Stomach (tissue), 9 donors: ENCODE results near the gene CACNA2D3. TPM values are rescaled to one million over a fixed set of nuclear protein-coding genes. Genes with fewer than 3 reads are reported as not detected.

Source experiments
- DNase-seq, 2 donors: peaks; one replicate each; pipeline versions ENCODE4 v3.0.0 to v3.0.0-alpha.2; 2013 to 2019
- H3K27ac ChIP-seq, 5 donors: fragments of 200-600 bp in 4 of 5; sonication (generic) in 4 of 5; one replicate each; pipeline ENCODE4 v1.5.1; 2013 to 2019; ENCODE audit warnings: mild to moderate bottlenecking in 1 of 5, moderate library complexity in 1 of 5
- H3K27me3 ChIP-seq, 3 donors: fragments of 200-600 bp; sonication (generic); one replicate each; pipeline ENCODE4 v1.5.1; 2017 to 2019; ENCODE audit warnings: mixed run types in 1 of 3
- H3K36me3 ChIP-seq, 4 donors: fragments of 200-600 bp; sonication (generic); 1 replicate in 3 of 4; 2 replicates in 1 of 4; pipeline ENCODE4 v1.5.1; 2016 to 2019
- H3K4me1 ChIP-seq, 4 donors: fragments of 200-600 bp; sonication (generic); one replicate each; pipeline ENCODE4 v1.5.1; 2016 to 2019
- H3K4me3 ChIP-seq, 4 donors: fragments of 200-600 bp; sonication (generic) in 3 of 4; one replicate each; pipeline ENCODE4 v1.5.1; 2016 to 2019; ENCODE audit warnings: mild to moderate bottlenecking in 1 of 4
- H3K9me3 ChIP-seq, 4 donors: fragments of 200-600 bp; sonication (generic); one replicate each; pipeline ENCODE4 v1.5.1; 2016 to 2019
- EP300 ChIP-seq: sonication (generic); formaldehyde crosslinking; IDR thresholded peaks from one replicate; pipeline ENCODE4 v1.6.1; 2017; ENCODE audit warnings: antibody characterized with exemption
- POLR2A ChIP-seq, 4 donors: fragments of 450-650 bp; IDR thresholded peaks; one replicate each; pipeline ENCODE4 v1.6.1; 2016; ENCODE audit warnings: antibody characterized with exemption in 4 of 4, control low read depth in 2 of 4, mild to moderate bottlenecking in 1 of 4, moderate library complexity in 1 of 4
- POLR2AphosphoS5 ChIP-seq, 3 donors: sonication (generic); formaldehyde crosslinking; IDR thresholded peaks; one replicate each; pipeline ENCODE4 v1.6.1; 2016; ENCODE audit warnings: antibody characterized with exemption in 3 of 3
- WGBS, 5 donors: extraction: QIAGEN DNeasy Blood & Tissue Kit in 3 of 5; methylation state at CpG; one replicate each; pipeline versions ENCODE4 v1.1.5 to v1.1.7; 2013 to 2018; 5-methylcytosine and 5-hydroxymethylcytosine counted together
- intact Hi-C: fragments of 100-400 bp; cut with DNase I; formaldehyde crosslinking; loops from one replicate; pipeline ENCODE4 v1.15.1; 2023; ENCODE audit warnings: low total_unique reads
- polyA plus RNA-seq, 3 donors: library from polyadenylated mRNA; stranded (reverse); fragments of 200-250 nt; gene quantifications; one replicate each; pipeline ENCODE4 v1.2.3, GENCODE V29; 2013
- total RNA-seq, 5 donors: library from RNA; depleted of rRNA; stranded (reverse); fragments of >200 nt; gene quantifications; one replicate each; pipeline versions ENCODE4 v1.1.0 to v1.2.3, GENCODE V29; 2014 to 2016
- TF ChIP-seq, protein P1 (sequence below), 7 experiments: fragments of 450-650 bp in 4 of 7; fragments of 200-600 bp in 3 of 7; sonication (generic) in 3 of 7; IDR thresholded peaks; one replicate each; pipeline ENCODE4 v1.5.1; 2016 to 2019; ENCODE audit warnings: antibody characterized with exemption in 7 of 7, control low read depth in 2 of 7, mild to moderate bottlenecking in 1 of 7
- donor health status: healthy with polysubstance abuse.
- donor health status: Bipolar disorder and iron deficiency.
- donor health status: healthy.

CACNA2D3 gene
- total and polyA plus RNA-seq, 8 donors, result 0.56 to 54.0 (median 2.9) TPM; not detected in 1

- H3K4me1 ChIP-seq, result no peaks in the 10 kb centered on the region
- H3K9me3 ChIP-seq, result no peaks in the 10 kb centered on the region
- H3K36me3 ChIP-seq, result no peaks in the 10 kb centered on the region
- intact Hi-C loops, result no loop called here
- WGBS, 5 donors, result 82 to 89% (median 85%) methylated on average over 3 of the region's 3 CpGs
- no peak overlapping the region for H3K27ac ChIP-seq
- TF ChIP-seq EP300 (no peak), POLR2AphosphoS5 (IDR thresholded peaks at IDR 0.05) (no peak), POLR2A (IDR thresholded peaks at IDR 0.05) (no peak)
- TF ChIP-seq, protein P1, sequence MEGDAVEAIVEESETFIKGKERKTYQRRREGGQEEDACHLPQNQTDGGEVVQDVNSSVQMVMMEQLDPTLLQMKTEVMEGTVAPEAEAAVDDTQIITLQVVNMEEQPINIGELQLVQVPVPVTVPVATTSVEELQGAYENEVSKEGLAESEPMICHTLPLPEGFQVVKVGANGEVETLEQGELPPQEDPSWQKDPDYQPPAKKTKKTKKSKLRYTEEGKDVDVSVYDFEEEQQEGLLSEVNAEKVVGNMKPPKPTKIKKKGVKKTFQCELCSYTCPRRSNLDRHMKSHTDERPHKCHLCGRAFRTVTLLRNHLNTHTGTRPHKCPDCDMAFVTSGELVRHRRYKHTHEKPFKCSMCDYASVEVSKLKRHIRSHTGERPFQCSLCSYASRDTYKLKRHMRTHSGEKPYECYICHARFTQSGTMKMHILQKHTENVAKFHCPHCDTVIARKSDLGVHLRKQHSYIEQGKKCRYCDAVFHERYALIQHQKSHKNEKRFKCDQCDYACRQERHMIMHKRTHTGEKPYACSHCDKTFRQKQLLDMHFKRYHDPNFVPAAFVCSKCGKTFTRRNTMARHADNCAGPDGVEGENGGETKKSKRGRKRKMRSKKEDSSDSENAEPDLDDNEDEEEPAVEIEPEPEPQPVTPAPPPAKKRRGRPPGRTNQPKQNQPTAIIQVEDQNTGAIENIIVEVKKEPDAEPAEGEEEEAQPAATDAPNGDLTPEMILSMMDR (IDR thresholded peaks at IDR 0.05), result no peak
- DNase-seq, result no peak
- H3K27me3 ChIP-seq, result no peaks in the 10 kb centered on the region
- H3K4me3 ChIP-seq, result no peak overlapping the region
Observed at GRCh38 chr3:54506603-54507002, 384.3 kb downstream of the CACNA2D3 start.

DNA sequence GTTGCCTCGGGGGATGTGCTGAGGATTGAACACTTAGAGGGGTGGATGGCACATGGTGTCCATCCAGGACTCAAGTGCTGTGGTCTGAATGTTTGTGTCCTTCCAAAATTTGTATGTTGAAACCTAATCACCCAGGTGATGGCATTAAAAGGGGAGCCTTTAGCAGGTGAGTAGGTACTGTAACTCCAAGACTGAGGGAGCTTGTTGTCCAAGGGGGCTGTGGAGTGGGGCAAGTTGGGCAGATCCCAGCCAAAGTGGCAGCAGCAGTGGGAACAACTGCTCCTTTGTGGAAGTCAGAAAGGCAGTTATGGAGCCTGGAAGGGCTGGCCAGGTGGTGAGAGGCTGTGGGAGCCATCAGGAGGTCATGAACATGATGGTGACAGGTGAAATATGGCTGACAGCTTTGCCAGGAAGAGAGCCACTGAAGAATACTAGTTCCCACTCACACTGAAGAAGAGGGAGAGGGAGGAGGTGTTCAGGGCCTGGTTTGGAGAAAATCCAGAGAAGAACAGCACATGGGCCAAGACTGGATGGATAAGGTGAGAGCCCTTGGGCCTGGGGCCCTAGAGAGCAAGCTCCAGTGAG, 385.6 kb downstream of the CACNA2D3 start:
- TF ChIP-seq POLR2AphosphoS5 (IDR thresholded peaks at IDR 0.05) (no peak), POLR2A (IDR thresholded peaks at IDR 0.05) (no peak), EP300 (no peak)
- TF ChIP-seq, protein P1 (IDR thresholded peaks at IDR 0.05), result no peak
- WGBS, 5 donors, result 36 to 90% (median 67%) methylated on average over 1 of the region's 1 CpG
- no peaks in the 10 kb centered on the region for H3K27me3 ChIP-seq
- H3K4me3 ChIP-seq, result no peak overlapping the region
- no peaks in the 10 kb centered on the region for H3K4me1 ChIP-seq
- no peaks in the 10 kb centered on the region for H3K9me3 ChIP-seq
- no peak overlapping the region for H3K27ac ChIP-seq
- intact Hi-C loops, result no loop called here
- no peak for DNase-seq
- no peaks in the 10 kb centered on the region for H3K36me3 ChIP-seq

- Histone ChIP-seq H3K4me3 (no peak overlapping the region), H3K9me3 (no peaks in the 10 kb centered on the region), H3K36me3 (no peaks in the 10 kb centered on the region), H3K27me3 (no peaks in the 10 kb centered on the region), H3K4me1 (no peaks in the 10 kb centered on the region), H3K27ac (no peak overlapping the region)
- intact Hi-C loops, result no loop called here
- WGBS, 5 donors, result 83 to 92% (median 89%) methylated on average over 2 of the region's 2 CpGs
- TF ChIP-seq POLR2A (IDR thresholded peaks at IDR 0.05), result no peak
- TF ChIP-seq EP300, result no peak
- TF ChIP-seq POLR2AphosphoS5 (IDR thresholded peaks at IDR 0.05), result no peak
- TF ChIP-seq, protein P1 (IDR thresholded peaks at IDR 0.05), result no peak
- no peak for DNase-seq
Observed at GRCh38 chr3:54510506-54510905, 388.2 kb downstream of the CACNA2D3 start.

DNA sequence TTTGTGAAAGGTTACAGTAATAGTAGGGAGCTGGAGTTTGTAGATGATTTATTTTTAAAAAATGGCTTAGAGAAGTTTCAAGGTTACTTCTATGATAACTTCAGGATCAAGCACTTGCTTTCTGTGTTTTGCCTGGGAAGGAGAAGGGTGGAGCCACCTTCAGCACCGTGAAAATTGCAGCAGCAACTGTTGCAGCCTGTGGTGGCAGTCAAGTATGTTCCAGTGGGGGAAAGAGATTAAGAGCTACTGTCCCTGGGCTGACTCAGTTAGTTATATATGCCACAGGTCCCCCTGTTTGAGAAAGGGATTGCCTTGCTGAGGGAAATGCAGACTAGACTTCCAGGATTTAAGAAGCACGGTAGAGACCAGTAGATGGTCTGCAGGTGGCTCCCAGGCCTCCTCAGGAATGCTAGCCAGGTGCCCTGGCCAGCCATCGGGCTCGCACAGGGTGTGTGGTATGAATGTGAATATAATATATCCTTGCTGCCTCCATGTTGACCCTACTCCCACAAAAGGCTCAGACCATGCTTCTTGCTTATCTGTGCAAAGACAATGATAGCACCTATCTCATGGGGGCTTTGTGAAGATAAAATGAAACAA, 389.5 kb downstream of the CACNA2D3 start:
- Histone ChIP-seq H3K36me3 (no peaks in the 10 kb centered on the region), H3K27me3 (no peaks in the 10 kb centered on the region), H3K4me3 (no peak overlapping the region), H3K4me1 (no peaks in the 10 kb centered on the region), H3K27ac (no peak overlapping the region), H3K9me3 (no peaks in the 10 kb centered on the region)
- intact Hi-C loops, result no loop called here
- TF ChIP-seq POLR2AphosphoS5 (IDR thresholded peaks at IDR 0.05) (no peak), POLR2A (IDR thresholded peaks at IDR 0.05) (no peak), EP300 (no peak)
- TF ChIP-seq, protein P1 (IDR thresholded peaks at IDR 0.05), result no peak
- no peak for DNase-seq
- WGBS, 5 donors, result 68 to 76% (median 70%) methylated on average over 4 of the region's 4 CpGs
